ENCODE results near the gene ACSS1.

Gene ACSS1

DNA sequence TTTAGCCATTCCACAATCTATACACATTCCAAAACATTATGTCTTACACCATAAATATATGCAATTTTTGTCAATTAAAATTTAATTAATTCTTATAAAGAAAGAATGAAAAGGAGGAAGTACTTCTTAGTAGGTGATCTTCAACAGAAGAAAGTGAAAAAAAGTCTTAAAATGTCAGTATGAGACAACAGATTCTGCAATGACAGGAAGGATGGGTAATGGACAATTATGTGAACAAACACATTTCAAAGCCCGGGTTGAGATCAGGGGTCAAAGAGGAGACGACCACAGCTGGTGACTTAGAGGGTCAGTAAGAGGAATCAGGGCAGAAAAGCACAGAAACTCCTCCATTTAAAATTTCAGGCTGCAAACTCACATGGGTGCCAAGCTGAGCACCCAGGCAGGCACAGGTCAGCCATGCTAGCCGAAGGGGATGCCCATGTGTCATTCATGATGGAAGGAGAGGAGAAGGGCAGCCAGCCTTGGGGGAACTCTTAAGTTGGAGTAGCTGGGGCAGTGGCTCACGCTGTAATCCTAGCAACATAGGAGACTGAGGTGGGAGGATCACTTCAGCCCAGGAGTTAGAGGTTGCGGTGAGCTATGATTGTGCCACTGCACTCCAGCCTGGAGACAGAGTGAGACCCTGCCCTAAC is 13.0 kb upstream of the ACSS1 start:
- no peak overlapping the region for H3K27ac ChIP-seq (replicated peaks)
- H3K4me3 ChIP-seq (replicated peaks; ENCODE audit: insufficient read depth, low read length) = no peak overlapping the region
- TF ChIP-seq, protein P1, sequence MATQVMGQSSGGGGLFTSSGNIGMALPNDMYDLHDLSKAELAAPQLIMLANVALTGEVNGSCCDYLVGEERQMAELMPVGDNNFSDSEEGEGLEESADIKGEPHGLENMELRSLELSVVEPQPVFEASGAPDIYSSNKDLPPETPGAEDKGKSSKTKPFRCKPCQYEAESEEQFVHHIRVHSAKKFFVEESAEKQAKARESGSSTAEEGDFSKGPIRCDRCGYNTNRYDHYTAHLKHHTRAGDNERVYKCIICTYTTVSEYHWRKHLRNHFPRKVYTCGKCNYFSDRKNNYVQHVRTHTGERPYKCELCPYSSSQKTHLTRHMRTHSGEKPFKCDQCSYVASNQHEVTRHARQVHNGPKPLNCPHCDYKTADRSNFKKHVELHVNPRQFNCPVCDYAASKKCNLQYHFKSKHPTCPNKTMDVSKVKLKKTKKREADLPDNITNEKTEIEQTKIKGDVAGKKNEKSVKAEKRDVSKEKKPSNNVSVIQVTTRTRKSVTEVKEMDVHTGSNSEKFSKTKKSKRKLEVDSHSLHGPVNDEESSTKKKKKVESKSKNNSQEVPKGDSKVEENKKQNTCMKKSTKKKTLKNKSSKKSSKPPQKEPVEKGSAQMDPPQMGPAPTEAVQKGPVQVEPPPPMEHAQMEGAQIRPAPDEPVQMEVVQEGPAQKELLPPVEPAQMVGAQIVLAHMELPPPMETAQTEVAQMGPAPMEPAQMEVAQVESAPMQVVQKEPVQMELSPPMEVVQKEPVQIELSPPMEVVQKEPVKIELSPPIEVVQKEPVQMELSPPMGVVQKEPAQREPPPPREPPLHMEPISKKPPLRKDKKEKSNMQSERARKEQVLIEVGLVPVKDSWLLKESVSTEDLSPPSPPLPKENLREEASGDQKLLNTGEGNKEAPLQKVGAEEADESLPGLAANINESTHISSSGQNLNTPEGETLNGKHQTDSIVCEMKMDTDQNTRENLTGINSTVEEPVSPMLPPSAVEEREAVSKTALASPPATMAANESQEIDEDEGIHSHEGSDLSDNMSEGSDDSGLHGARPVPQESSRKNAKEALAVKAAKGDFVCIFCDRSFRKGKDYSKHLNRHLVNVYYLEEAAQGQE (IDR thresholded peaks at IDR 0.05; ENCODE audit: insufficient replicate concordance, low read depth) = no peak
- no peak for TF ChIP-seq SPI1 (IDR thresholded peaks at IDR 0.05; ENCODE audit: borderline replicate concordance, low read depth)
- TF ChIP-seq GABPA (IDR thresholded peaks at IDR 0.05; ENCODE audit: low read depth) = no peak
- TF ChIP-seq, protein P2, sequence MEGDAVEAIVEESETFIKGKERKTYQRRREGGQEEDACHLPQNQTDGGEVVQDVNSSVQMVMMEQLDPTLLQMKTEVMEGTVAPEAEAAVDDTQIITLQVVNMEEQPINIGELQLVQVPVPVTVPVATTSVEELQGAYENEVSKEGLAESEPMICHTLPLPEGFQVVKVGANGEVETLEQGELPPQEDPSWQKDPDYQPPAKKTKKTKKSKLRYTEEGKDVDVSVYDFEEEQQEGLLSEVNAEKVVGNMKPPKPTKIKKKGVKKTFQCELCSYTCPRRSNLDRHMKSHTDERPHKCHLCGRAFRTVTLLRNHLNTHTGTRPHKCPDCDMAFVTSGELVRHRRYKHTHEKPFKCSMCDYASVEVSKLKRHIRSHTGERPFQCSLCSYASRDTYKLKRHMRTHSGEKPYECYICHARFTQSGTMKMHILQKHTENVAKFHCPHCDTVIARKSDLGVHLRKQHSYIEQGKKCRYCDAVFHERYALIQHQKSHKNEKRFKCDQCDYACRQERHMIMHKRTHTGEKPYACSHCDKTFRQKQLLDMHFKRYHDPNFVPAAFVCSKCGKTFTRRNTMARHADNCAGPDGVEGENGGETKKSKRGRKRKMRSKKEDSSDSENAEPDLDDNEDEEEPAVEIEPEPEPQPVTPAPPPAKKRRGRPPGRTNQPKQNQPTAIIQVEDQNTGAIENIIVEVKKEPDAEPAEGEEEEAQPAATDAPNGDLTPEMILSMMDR (IDR thresholded peaks at IDR 0.05; ENCODE audit: insufficient read depth, low read length) = no peak
- TF ChIP-seq POLR2AphosphoS5 (IDR thresholded peaks at IDR 0.05; ENCODE audit: low read depth) = no peak
- DNase-seq (ENCODE audit: low read depth in 1 of 2, low spot score in 1 of 2) = no peak
- H3K27me3 ChIP-seq (ENCODE audit: insufficient read depth, poor library complexity, severe bottlenecking) = peaks cover 13% of the 10 kb centered on the region

DNA sequence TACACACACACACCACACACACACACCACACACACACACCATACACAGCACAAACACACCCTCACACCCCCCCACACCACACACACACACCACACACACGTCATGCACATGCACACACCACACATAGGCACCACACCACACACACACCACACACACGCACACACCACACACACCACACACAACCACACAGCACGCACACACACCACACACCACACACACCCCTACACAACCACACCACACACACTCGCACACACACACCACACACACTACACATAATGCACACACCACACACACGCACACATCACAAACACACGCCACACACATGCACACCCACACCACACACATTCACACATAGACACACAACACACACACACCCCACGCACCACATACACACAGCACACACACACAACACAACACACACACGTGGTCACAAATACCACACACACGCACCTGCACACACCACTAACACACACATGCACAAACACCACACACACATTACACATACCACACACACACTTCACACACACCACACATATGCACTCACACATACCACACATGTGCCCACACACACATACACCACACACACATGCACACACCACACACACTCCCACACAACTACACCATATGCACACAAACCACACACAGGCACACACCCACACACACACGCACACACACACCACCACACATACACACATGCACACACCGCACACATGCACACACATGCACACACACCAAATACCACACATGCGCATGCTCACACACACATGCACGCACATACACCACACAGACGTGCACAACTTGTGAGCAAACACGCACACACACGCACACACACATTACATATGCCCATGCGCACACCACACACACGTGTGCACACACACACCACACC is 9.4 kb upstream of the ACSS1 start:
- no peak for DNase-seq (ENCODE audit: low read depth in 1 of 2, low spot score in 1 of 2)
- no peak overlapping the region for H3K4me3 ChIP-seq (replicated peaks; ENCODE audit: insufficient read depth, low read length)
- TF ChIP-seq, protein P2 (IDR thresholded peaks at IDR 0.05; ENCODE audit: insufficient read depth, low read length) = no peak
- H3K27ac ChIP-seq (replicated peaks) = no peak overlapping the region
- peaks cover 13% of the 10 kb centered on the region for H3K27me3 ChIP-seq (ENCODE audit: insufficient read depth, poor library complexity, severe bottlenecking)

DNA sequence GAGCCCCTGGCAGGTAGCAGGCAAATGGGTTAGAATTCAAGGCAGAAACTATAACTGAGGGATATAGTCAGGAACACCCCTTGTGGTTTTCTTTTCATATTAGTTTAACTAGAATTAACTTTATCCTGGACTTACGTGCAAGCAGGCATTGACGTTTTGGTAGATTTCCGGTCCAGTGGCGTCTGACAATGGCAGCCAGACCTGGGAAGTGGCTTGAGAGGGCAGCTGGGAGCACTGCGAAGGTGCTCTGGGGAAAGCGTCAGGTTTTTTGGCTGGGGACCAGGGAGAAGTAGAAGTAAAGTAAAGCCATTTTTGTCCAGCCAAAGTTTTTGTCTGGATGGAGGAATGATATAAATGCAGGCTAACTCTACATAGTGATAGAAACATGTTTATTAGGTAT is 8.4 kb upstream of the ACSS1 start:
- H3K27ac ChIP-seq (replicated peaks) = no peak overlapping the region
- TF ChIP-seq, protein P2 (IDR thresholded peaks at IDR 0.05; ENCODE audit: insufficient read depth, low read length) = no peak
- TF ChIP-seq, protein P1 (IDR thresholded peaks at IDR 0.05; ENCODE audit: insufficient replicate concordance, low read depth) = no peak
- TF ChIP-seq SPI1 (IDR thresholded peaks at IDR 0.05; ENCODE audit: borderline replicate concordance, low read depth) = no peak
- TF ChIP-seq POLR2AphosphoS5 (IDR thresholded peaks at IDR 0.05; ENCODE audit: low read depth) = no peak
- no peak for TF ChIP-seq GABPA (IDR thresholded peaks at IDR 0.05; ENCODE audit: low read depth)
- H3K4me3 ChIP-seq (replicated peaks; ENCODE audit: insufficient read depth, low read length) = no peak overlapping the region
- H3K27me3 ChIP-seq (ENCODE audit: insufficient read depth, poor library complexity, severe bottlenecking) = peaks cover 10% of the 10 kb centered on the region
- DNase-seq (ENCODE audit: low read depth in 1 of 2, low spot score in 1 of 2) = no peak
